ENCODE results near the gene NOL12. TPM values are rescaled to one million over a fixed set of nuclear protein-coding genes. Genes with fewer than 3 reads are reported as not detected.
"Not testable (repeated sequence)": the region's sequence is repeated elsewhere in the genome, so short reads cannot be mapped to it uniquely, and the experiment has no call there.

NOL12 gene
- total RNA-seq, 1 experiment from 2014 or later, result 25.9 TPM

- no peak for DNase-seq (ENCODE audit: low read depth)
Measured at GRCh38 chr22:37713761-37714160, 27.6 kb downstream of the NOL12 start.

- no peak for DNase-seq (ENCODE audit: low read depth)
Measured at GRCh38 chr22:37714634-37715033, 28.5 kb downstream of the NOL12 start.

GRCh38 chr22:37715760-37716159 is 29.6 kb downstream of the NOL12 start:
- no peak for DNase-seq (ENCODE audit: low read depth)

- peak; percentile 31 for DNase-seq (ENCODE audit: low read depth)
Measured at GRCh38 chr22:37716708-37717107, 30.6 kb downstream of the NOL12 start.

GRCh38 chr22:37717235-37717634 is 31.1 kb downstream of the NOL12 start:
- DNase-seq (ENCODE audit: low read depth), result not testable (repeated sequence)

- DNase-seq (ENCODE audit: low read depth), result not testable (repeated sequence)
Measured at GRCh38 chr22:37717746-37718305, 31.7 kb downstream of the NOL12 start.

GRCh38 chr22:37725551-37726240 is 39.6 kb downstream of the NOL12 start:
- no peak for DNase-seq (ENCODE audit: low read depth)

GRCh38 chr22:37726241-37726887 is 40.2 kb downstream of the NOL12 start:
- no peak for DNase-seq (ENCODE audit: low read depth)

- DNase-seq (ENCODE audit: low read depth), result no peak
Measured at GRCh38 chr22:37728620-37729019, 42.5 kb downstream of the NOL12 start.

GRCh38 chr22:37731804-37732471 is 45.8 kb downstream of the NOL12 start:
- DNase-seq (ENCODE audit: low read depth), result no peak

GRCh38 chr22:37732699-37733607 is 46.8 kb downstream of the NOL12 start:
- DNase-seq (ENCODE audit: low read depth), result no peak

GRCh38 chr22:37733625-37734401 is 47.7 kb downstream of the NOL12 start:
- DNase-seq (ENCODE audit: low read depth), result no peak

- no peak for DNase-seq (ENCODE audit: low read depth)
Measured at GRCh38 chr22:37734402-37734700, 48.2 kb downstream of the NOL12 start.

- DNase-seq (ENCODE audit: low read depth), result peak; percentile 53
Measured at GRCh38 chr22:37734964-37735451, 48.9 kb downstream of the NOL12 start.

GRCh38 chr22:37739035-37739434 is 52.9 kb downstream of the NOL12 start:
- DNase-seq (ENCODE audit: low read depth), result no peak

- no peak for DNase-seq (ENCODE audit: low read depth)
Measured at GRCh38 chr22:37739611-37740049, 53.5 kb downstream of the NOL12 start.

- no peak for DNase-seq (ENCODE audit: low read depth)
Measured at GRCh38 chr22:37740455-37741311, 54.5 kb downstream of the NOL12 start.

- DNase-seq (ENCODE audit: low read depth), result peak; percentile 52
Measured at GRCh38 chr22:37741312-37741795, 55.2 kb downstream of the NOL12 start.

- peak; percentile 95 for DNase-seq (ENCODE audit: low read depth)
Measured at GRCh38 chr22:37742376-37743171, 56.4 kb downstream of the NOL12 start.
